DND-41 (cell line): ENCODE data around the gene TBC1D5.

Source experiments
- ATAC-seq: fragments of 200-7000 bp; cut with Tn5 transposase; 3 replicates; pipeline ENCODE4 v1.9.1; 2021; ENCODE audit warnings: low read depth; ENCODE audit not compliant: insufficient read depth
- DNase-seq: peaks from one replicate; pipeline ENCODE4 v3.0.0-alpha.2; 2020
- H2AFZ ChIP-seq: 2 replicates; pipeline ENCODE4 v1.6.0; 2012; ENCODE audit warnings: low read depth, low read length
- H3K27ac ChIP-seq: 2 replicates; pipeline ENCODE4 v1.5.1; 2012; ENCODE audit warnings: low read length, inconsistent platforms
- H3K27me3 ChIP-seq: fragments of 200-600 bp; sonication (generic); 2 replicates; pipeline ENCODE4 v1.6.0; 2012; ENCODE audit warnings: low read length, mild to moderate bottlenecking, inconsistent platforms; ENCODE audit not compliant: insufficient read depth, poor library complexity
- H3K36me3 ChIP-seq: 2 replicates; pipeline ENCODE4 v1.5.1; 2012; ENCODE audit warnings: low read length, inconsistent platforms; ENCODE audit not compliant: insufficient read depth
- H3K4me1 ChIP-seq: 2 replicates; pipeline ENCODE4 v1.5.1; 2012; ENCODE audit warnings: mild to moderate bottlenecking, low read length; ENCODE audit not compliant: insufficient read depth
- H3K4me2 ChIP-seq: 2 replicates; pipeline ENCODE4 v1.6.0; 2012; ENCODE audit warnings: mild to moderate bottlenecking, moderate library complexity, low read length, inconsistent platforms; ENCODE audit not compliant: insufficient read depth
- H3K4me3 ChIP-seq, 2 experiments: fragments of 200-600 bp in 1 of 2; shearing (Covaris generic) in 1 of 2; 2 replicates each; pipeline ENCODE4 v1.5.1; 2012 to 2016; ENCODE audit warnings: inconsistent platforms in 2 of 2, low read length in 2 of 2, mild to moderate bottlenecking in 2 of 2, low read depth in 1 of 2, moderate library complexity in 1 of 2
- H3K79me2 ChIP-seq: 2 replicates; pipeline ENCODE4 v1.6.0; 2012; ENCODE audit warnings: low read length, inconsistent platforms; ENCODE audit not compliant: insufficient read depth
- H3K9ac ChIP-seq: 2 replicates; pipeline ENCODE4 v1.6.0; 2012; ENCODE audit warnings: low read depth, mild to moderate bottlenecking, inconsistent platforms, low read length, moderate library complexity
- H3K9me3 ChIP-seq: 2 replicates; pipeline ENCODE4 v1.5.1; 2012; ENCODE audit warnings: low read length, moderate library complexity, mild to moderate bottlenecking, inconsistent platforms; ENCODE audit not compliant: insufficient read depth, severe bottlenecking
- H4K20me1 ChIP-seq: 2 replicates; pipeline ENCODE4 v1.6.0; 2012; ENCODE audit warnings: low read length; ENCODE audit not compliant: insufficient read depth
- EZH2 ChIP-seq: IDR thresholded peaks from 3 replicates; pipeline ENCODE4 v1.6.1; 2012; ENCODE audit warnings: borderline replicate concordance, low read depth, mild to moderate bottlenecking, moderate library complexity, low read length, inconsistent platforms; ENCODE audit not compliant: severe bottlenecking
- TF ChIP-seq, protein P1 (sequence below): IDR thresholded peaks from 2 replicates; pipeline ENCODE4 v1.5.1; 2012; ENCODE audit warnings: borderline replicate concordance, low read length, moderate library complexity, mild to moderate bottlenecking; ENCODE audit not compliant: poor library complexity, severe bottlenecking; ENCODE audit errors: extremely low read depth

The TBC1D5 gene

GRCh38 chr3:17166369-17166768, 576.1 kb downstream of the TBC1D5 start:
- Histone ChIP-seq H3K4me1 (no peaks in the 10 kb centered on the region), H3K36me3 (peaks cover 54% of the 10 kb centered on the region), H3K9me3 (no peaks in the 10 kb centered on the region), H3K4me3 (no peak overlapping the region), H3K79me2 (no peaks in the 10 kb centered on the region), H3K4me2 (no peak overlapping the region), H3K9ac (no peak overlapping the region), H4K20me1 (no peaks in the 10 kb centered on the region), H2AFZ (no peak overlapping the region), H3K27me3 (no peaks in the 10 kb centered on the region), H3K27ac (no peak overlapping the region)
- ATAC-seq = no peak
- no peak for TF ChIP-seq EZH2
- TF ChIP-seq, protein P1, sequence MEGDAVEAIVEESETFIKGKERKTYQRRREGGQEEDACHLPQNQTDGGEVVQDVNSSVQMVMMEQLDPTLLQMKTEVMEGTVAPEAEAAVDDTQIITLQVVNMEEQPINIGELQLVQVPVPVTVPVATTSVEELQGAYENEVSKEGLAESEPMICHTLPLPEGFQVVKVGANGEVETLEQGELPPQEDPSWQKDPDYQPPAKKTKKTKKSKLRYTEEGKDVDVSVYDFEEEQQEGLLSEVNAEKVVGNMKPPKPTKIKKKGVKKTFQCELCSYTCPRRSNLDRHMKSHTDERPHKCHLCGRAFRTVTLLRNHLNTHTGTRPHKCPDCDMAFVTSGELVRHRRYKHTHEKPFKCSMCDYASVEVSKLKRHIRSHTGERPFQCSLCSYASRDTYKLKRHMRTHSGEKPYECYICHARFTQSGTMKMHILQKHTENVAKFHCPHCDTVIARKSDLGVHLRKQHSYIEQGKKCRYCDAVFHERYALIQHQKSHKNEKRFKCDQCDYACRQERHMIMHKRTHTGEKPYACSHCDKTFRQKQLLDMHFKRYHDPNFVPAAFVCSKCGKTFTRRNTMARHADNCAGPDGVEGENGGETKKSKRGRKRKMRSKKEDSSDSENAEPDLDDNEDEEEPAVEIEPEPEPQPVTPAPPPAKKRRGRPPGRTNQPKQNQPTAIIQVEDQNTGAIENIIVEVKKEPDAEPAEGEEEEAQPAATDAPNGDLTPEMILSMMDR = peak; percentile 32
- DNase-seq = no peak

DNA sequence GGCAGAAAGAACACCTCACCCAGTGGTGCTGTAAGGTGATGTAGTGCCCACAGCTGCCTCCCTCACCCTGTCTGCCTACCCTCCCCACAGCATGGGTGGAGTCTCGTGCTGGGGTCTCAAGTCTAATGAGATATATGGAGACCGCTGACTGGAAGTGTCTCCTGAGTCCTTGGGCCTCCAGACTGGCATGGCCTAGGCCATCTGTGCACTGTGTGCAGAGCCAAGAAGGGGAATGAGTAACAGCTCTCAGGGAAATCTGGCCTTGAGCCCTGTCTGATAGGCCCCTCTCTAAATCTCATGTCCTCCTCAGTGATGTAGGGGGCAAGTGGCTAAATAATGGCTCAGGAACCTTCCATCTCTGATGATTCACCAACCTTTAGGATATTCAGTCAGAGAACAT, 580.3 kb downstream of the TBC1D5 start:
- H2AFZ ChIP-seq = no peak overlapping the region
- H3K27me3 ChIP-seq = no peaks in the 10 kb centered on the region
- no peak for TF ChIP-seq EZH2
- TF ChIP-seq, protein P1 = no peak
- H4K20me1 ChIP-seq = no peaks in the 10 kb centered on the region
- DNase-seq = no peak
- H3K9ac ChIP-seq = no peak overlapping the region
- H3K4me3 ChIP-seq = no peak overlapping the region
- no peaks in the 10 kb centered on the region for H3K79me2 ChIP-seq
- H3K27ac ChIP-seq = no peak overlapping the region
- no peak overlapping the region for H3K4me2 ChIP-seq
- ATAC-seq = no peak
- H3K36me3 ChIP-seq = peaks cover 84% of the 10 kb centered on the region
- H3K9me3 ChIP-seq = no peaks in the 10 kb centered on the region
- no peaks in the 10 kb centered on the region for H3K4me1 ChIP-seq

GRCh38 chr3:17160597-17160996, 581.8 kb downstream of the TBC1D5 start:
- Histone ChIP-seq H3K79me2 (no peaks in the 10 kb centered on the region), H3K4me3 (no peak overlapping the region), H3K9ac (no peak overlapping the region), H3K27ac (0 out of 2 replicates have a peak overlapping the region, but pooled peaks have one; percentile 22), H2AFZ (no peak overlapping the region), H4K20me1 (no peaks in the 10 kb centered on the region), H3K9me3 (no peaks in the 10 kb centered on the region), H3K36me3 (peaks cover 86% of the 10 kb centered on the region), H3K27me3 (no peaks in the 10 kb centered on the region), H3K4me2 (no peak overlapping the region), H3K4me1 (no peaks in the 10 kb centered on the region)
- ATAC-seq (no peak), DNase-seq (no peak)
- TF ChIP-seq, protein P1 = no peak
- TF ChIP-seq EZH2 = no peak
